Cardiac muscle cell (in vitro differentiated cells and primary cell): ENCODE results near the gene POU2AF1. TPM values are rescaled to one million over a fixed set of nuclear protein-coding genes. Genes with fewer than 3 reads are reported as not detected.

ENCODE experiments used
- DNase-seq, 2 donors: peaks; one replicate each; pipeline versions ENCODE4 v3.0.0 to v3.0.0-alpha.2; 2010 to 2017; ENCODE audit warnings: low read depth in 1 of 2, low spot score in 1 of 2
- H3K27ac ChIP-seq: fragments of 200-600 bp; sonication (generic); 2 replicates; pipeline ENCODE4 v1.5.1; 2016
- H3K27me3 ChIP-seq: fragments of 200-600 bp; sonication (generic); 2 replicates; pipeline ENCODE4 v1.6.0; 2016; ENCODE audit warnings: control low read depth
- H3K36me3 ChIP-seq: fragments of 200-600 bp; sonication (generic); 2 replicates; pipeline ENCODE4 v1.5.1; 2016; ENCODE audit warnings: control low read depth
- H3K4me1 ChIP-seq: fragments of 200-600 bp; sonication (generic); 2 replicates; pipeline ENCODE4 v1.8.1; 2017; ENCODE audit warnings: low read depth, mild to moderate bottlenecking, mixed run types
- H3K4me3 ChIP-seq: fragments of 200-600 bp; sonication (generic); 2 replicates; pipeline ENCODE4 v1.5.1; 2016; ENCODE audit warnings: mild to moderate bottlenecking
- H3K9me3 ChIP-seq: fragments of 200-600 bp; sonication (generic); 2 replicates; pipeline ENCODE4 v1.5.1; 2017; ENCODE audit warnings: low read depth, mild to moderate bottlenecking, control low read depth
- CTCF ChIP-seq: IDR thresholded peaks from 2 replicates; pipeline ENCODE4 v1.5.1; 2012; ENCODE audit warnings: low read depth, mild to moderate bottlenecking, low read length
- polyA plus RNA-seq: library from polyadenylated mRNA; unstranded; fragments of >200 nt; fragmentation: Nextera tagmentation; extraction: Ambion mirVana; gene quantifications from 2 replicates; pipeline ENCODE4 v1.2.1, GENCODE V29; 2016
- total RNA-seq: library from RNA; depleted of rRNA; stranded (reverse); fragments of >200 nt; gene quantifications from 2 replicates; pipeline ENCODE4 v1.2.3, GENCODE V29; 2016

POU2AF1 gene
- not detected in 2 replicates for total RNA-seq
- polyA plus RNA-seq = 0.10 TPM in 1 of 2 replicates, not detected in the other

- TF ChIP-seq CTCF = no peak
- no peaks in the 10 kb centered on the region for H3K9me3 ChIP-seq
- H3K4me1 ChIP-seq = no peaks in the 10 kb centered on the region
- DNase-seq = peak in 1 of 2 donors; percentile 29
- no peak within 1 kb of the TSS for H3K4me3 ChIP-seq
- H3K27ac ChIP-seq = no peak within 1 kb of the TSS
- H3K27me3 ChIP-seq = no peaks in the 10 kb centered on the region
- H3K36me3 ChIP-seq = no peaks in the 10 kb centered on the region
Measured at GRCh38 chr11:111378861-111379601, at the start of gene POU2AF1. Gene POU2AF1, minus strand, starts transcription at chr11:111379275. Its CDS starts 98 bp downstream, at chr11:111379177.

- no peaks in the 10 kb centered on the region for H3K36me3 ChIP-seq
- H3K4me1 ChIP-seq = peaks cover 5% of the 10 kb centered on the region
- H3K27ac ChIP-seq = no peak overlapping the region
- TF ChIP-seq CTCF = no peak
- DNase-seq = no peak
- H3K4me3 ChIP-seq = no peak overlapping the region
- no peaks in the 10 kb centered on the region for H3K27me3 ChIP-seq
- H3K9me3 ChIP-seq = no peaks in the 10 kb centered on the region
Measured at GRCh38 chr11:111428113-111428876, 49.2 kb upstream of the POU2AF1 start.

- H3K4me1 ChIP-seq = peaks cover 5% of the 10 kb centered on the region
- no peak overlapping the region for H3K27ac ChIP-seq
- TF ChIP-seq CTCF = no peak
- no peaks in the 10 kb centered on the region for H3K36me3 ChIP-seq
- no peaks in the 10 kb centered on the region for H3K27me3 ChIP-seq
- DNase-seq = no peak
- no peaks in the 10 kb centered on the region for H3K9me3 ChIP-seq
- no peak overlapping the region for H3K4me3 ChIP-seq
Measured at GRCh38 chr11:111427471-111427912, 48.4 kb upstream of the POU2AF1 start.

- Histone ChIP-seq H3K27me3 (no peaks in the 10 kb centered on the region), H3K9me3 (no peaks in the 10 kb centered on the region), H3K4me3 (no peak overlapping the region), H3K4me1 (peaks cover 5% of the 10 kb centered on the region), H3K27ac (no peak overlapping the region), H3K36me3 (no peaks in the 10 kb centered on the region)
- DNase-seq = no peak
- TF ChIP-seq CTCF = no peak
Measured at GRCh38 chr11:111426617-111427016, 47.5 kb upstream of the POU2AF1 start.

GRCh38 chr11:111423250-111423615 is 44.2 kb upstream of the POU2AF1 start:
- Histone ChIP-seq H3K27me3 (no peaks in the 10 kb centered on the region), H3K27ac (no peak overlapping the region), H3K36me3 (no peaks in the 10 kb centered on the region), H3K4me1 (peaks cover 5% of the 10 kb centered on the region), H3K9me3 (no peaks in the 10 kb centered on the region), H3K4me3 (no peak overlapping the region)
- TF ChIP-seq CTCF = no peak
- DNase-seq = no peak
